ENCODE measurements around the gene PKP4. TPM values are rescaled to one million over a fixed set of nuclear protein-coding genes. Genes with fewer than 3 reads are reported as not detected.

PKP4 gene
- total and polyA plus RNA-seq, 2 donors from 2014 or later, result 120 to 243 TPM

GRCh38 chr2:158512323-158512722 lies 55.6 kb downstream of the PKP4 start:
- H3K27ac ChIP-seq (ENCODE audit: low read depth in 2 of 2, low read length in 2 of 2), result no peak overlapping the region
- FAIRE-seq, result no peak
- intact Hi-C loops (cut with DNase I), result no loop called here
- no peak for TF ChIP-seq CTCF (IDR thresholded peaks at IDR 0.05; ENCODE audit: borderline replicate concordance, extremely low read depth, insufficient read depth)
- no peak overlapping the region for H3K4me3 ChIP-seq (ENCODE audit: low read length in 3 of 3)
- H3K4me1 ChIP-seq (ENCODE audit: control insufficient read depth in 2 of 3, insufficient read depth in 2 of 3, low read depth in 1 of 3, low read length in 3 of 3), result no peaks in the 10 kb centered on the region
- H3K36me3 ChIP-seq (ENCODE audit: control insufficient read depth in 2 of 3, insufficient read depth in 3 of 3, low read length in 3 of 3), result peaks cover 0 to 2% (median 0%) of the 10 kb centered on the region in 3 donors
- H3K9me3 ChIP-seq (ENCODE audit: control insufficient read depth in 2 of 3, insufficient read depth in 1 of 3, low read length in 3 of 3), result no peaks in the 10 kb centered on the region
- no peak overlapping the region for H3K9ac ChIP-seq (ENCODE audit: low read length in 3 of 3)
- H3K27me3 ChIP-seq (ENCODE audit: control insufficient read depth, insufficient read depth, low read length), result no peaks in the 10 kb centered on the region
- DNase-seq, result no peak

GRCh38 chr2:158513841-158514240 lies 57.1 kb downstream of the PKP4 start:
- Histone ChIP-seq H3K27ac (ENCODE audit: low read depth in 2 of 2, low read length in 2 of 2) (no peak overlapping the region), H3K9ac (ENCODE audit: low read length in 3 of 3) (no peak overlapping the region), H3K36me3 (ENCODE audit: control insufficient read depth in 2 of 3, insufficient read depth in 3 of 3, low read length in 3 of 3) (peaks cover 0 to 2% (median 0%) of the 10 kb centered on the region in 3 donors), H3K9me3 (ENCODE audit: control insufficient read depth in 2 of 3, insufficient read depth in 1 of 3, low read length in 3 of 3) (no peaks in the 10 kb centered on the region), H3K4me1 (ENCODE audit: control insufficient read depth in 2 of 3, insufficient read depth in 2 of 3, low read depth in 1 of 3, low read length in 3 of 3) (peaks cover 0 to 6% (median 6%) of the 10 kb centered on the region in 3 donors), H3K4me3 (ENCODE audit: low read length in 3 of 3) (no peak overlapping the region), H3K27me3 (ENCODE audit: control insufficient read depth, insufficient read depth, low read length) (no peaks in the 10 kb centered on the region)
- no peak for TF ChIP-seq CTCF (IDR thresholded peaks at IDR 0.05; ENCODE audit: borderline replicate concordance, extremely low read depth, insufficient read depth)
- DNase-seq (no peak), FAIRE-seq (no peak)
- intact Hi-C loops (cut with DNase I), result no loop called here

GRCh38 chr2:158518084-158518483 lies 61.3 kb downstream of the PKP4 start:
- DNase-seq (no peak), FAIRE-seq (no peak)
- H3K9me3 ChIP-seq (ENCODE audit: control insufficient read depth in 2 of 3, insufficient read depth in 1 of 3, low read length in 3 of 3), result no peaks in the 10 kb centered on the region
- H3K4me3 ChIP-seq (ENCODE audit: low read length in 3 of 3), result no peak overlapping the region
- no peak for TF ChIP-seq CTCF (IDR thresholded peaks at IDR 0.05; ENCODE audit: borderline replicate concordance, extremely low read depth, insufficient read depth)
- peaks cover 0 to 2% (median 0%) of the 10 kb centered on the region in 3 donors for H3K36me3 ChIP-seq (ENCODE audit: control insufficient read depth in 2 of 3, insufficient read depth in 3 of 3, low read length in 3 of 3)
- intact Hi-C loops (cut with DNase I), result no loop called here
- H3K27me3 ChIP-seq (ENCODE audit: control insufficient read depth, insufficient read depth, low read length), result no peaks in the 10 kb centered on the region
- no peak overlapping the region for H3K27ac ChIP-seq (ENCODE audit: low read depth in 2 of 2, low read length in 2 of 2)
- no peak overlapping the region for H3K9ac ChIP-seq (ENCODE audit: low read length in 3 of 3)
- H3K4me1 ChIP-seq (ENCODE audit: control insufficient read depth in 2 of 3, insufficient read depth in 2 of 3, low read depth in 1 of 3, low read length in 3 of 3), result peaks cover 0 to 8% (median 6%) of the 10 kb centered on the region in 3 donors

- Histone ChIP-seq H3K27ac (ENCODE audit: low read depth in 2 of 2, low read length in 2 of 2) (no peak overlapping the region), H3K4me1 (ENCODE audit: control insufficient read depth in 2 of 3, insufficient read depth in 2 of 3, low read depth in 1 of 3, low read length in 3 of 3) (peaks cover 0 to 8% (median 6%) of the 10 kb centered on the region in 3 donors), H3K9me3 (ENCODE audit: control insufficient read depth in 2 of 3, insufficient read depth in 1 of 3, low read length in 3 of 3) (no peaks in the 10 kb centered on the region), H3K36me3 (ENCODE audit: control insufficient read depth in 2 of 3, insufficient read depth in 3 of 3, low read length in 3 of 3) (no peaks in the 10 kb centered on the region), H3K27me3 (ENCODE audit: control insufficient read depth, insufficient read depth, low read length) (no peaks in the 10 kb centered on the region), H3K9ac (ENCODE audit: low read length in 3 of 3) (no peak overlapping the region), H3K4me3 (ENCODE audit: low read length in 3 of 3) (no peak overlapping the region)
- DNase-seq, result no peak
- intact Hi-C loops (cut with DNase I), result no loop called here
- FAIRE-seq, result no peak
- TF ChIP-seq CTCF (IDR thresholded peaks at IDR 0.05; ENCODE audit: borderline replicate concordance, extremely low read depth, insufficient read depth), result no peak
Observed at GRCh38 chr2:158519481-158519880, 62.7 kb downstream of the PKP4 start.
